HG02588 (cell line): Measurements from ENCODE around the gene CHRDL2.

Experiments used
- ATAC-seq: cut with Tn5 transposase; IDR thresholded peaks from one replicate; pipeline ENCODE4 v1.9.1; 2021; ENCODE audit warnings: mild to moderate bottlenecking, moderate library complexity; ENCODE audit not compliant: unreplicated experiment

The CHRDL2 gene

DNA sequence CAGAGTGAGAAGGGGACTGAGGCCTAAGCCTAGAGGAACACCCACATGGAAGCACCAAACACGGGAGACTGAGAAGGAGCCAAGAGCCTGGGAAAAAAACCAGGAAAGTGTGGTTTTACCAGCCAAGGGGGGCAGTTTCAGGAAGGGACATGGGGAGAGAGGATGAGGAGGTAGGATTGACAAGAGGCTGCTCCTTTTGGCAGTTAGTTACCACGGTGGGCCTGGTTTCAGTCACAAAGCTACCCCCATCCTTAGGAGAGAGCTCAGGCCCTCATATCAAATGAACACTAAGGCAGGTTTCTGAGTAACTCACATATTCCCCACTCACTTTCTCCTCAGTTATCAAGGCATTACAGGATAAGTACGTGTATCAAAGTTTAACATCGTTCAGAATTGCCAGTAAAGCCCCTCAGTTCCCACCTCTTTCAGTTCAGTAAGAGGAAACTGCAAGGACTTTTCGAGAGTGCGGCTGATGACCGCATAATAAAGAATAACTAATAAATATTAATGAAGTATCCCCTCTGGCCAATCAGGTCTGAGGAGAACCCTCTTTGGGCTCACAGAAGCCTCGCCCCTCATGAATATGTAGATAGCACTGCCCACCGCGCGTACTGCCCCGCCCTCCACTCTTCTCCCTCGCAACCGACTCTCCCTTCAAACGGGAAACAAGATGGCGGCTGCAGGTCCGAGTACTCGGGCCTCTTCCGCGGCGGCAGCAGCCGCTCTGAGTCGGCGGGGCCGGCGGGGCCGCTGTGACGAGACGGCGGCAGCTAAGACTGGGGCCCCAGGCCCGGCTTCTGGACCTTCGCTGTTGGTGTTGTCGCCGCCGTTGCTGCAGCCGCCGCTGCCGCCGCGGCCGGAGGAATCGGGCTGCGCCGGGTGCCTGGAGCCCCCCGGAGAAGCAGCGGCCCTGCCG, 17.2 kb upstream of the CHRDL2 start, which contains the start of gene RNF169:
Gene RNF169, plus strand, starts transcription at position 639 of the 916 bp plus-strand sequence. Its CDS starts 32 bp downstream, at position 671.
- ATAC-seq: peak; percentile 96

DNA sequence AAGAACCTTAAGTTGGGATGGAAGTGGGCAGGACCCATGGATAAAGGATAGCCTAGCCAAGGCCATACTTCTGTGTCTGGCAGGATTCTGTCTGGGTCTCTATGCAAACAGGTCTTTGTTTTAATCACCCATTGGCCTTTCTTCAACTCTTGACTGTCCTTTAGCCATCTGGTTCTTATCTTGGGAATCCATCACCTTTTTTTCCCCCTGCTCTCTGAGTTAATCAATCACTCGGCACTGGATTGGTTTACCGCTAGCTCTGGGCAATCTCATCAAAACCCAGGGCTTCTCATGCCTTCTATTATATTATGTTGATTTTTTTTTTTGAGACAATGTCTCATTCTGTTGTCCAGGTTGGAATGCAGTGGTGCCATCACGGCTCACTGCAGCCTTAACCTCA, 15.6 kb upstream of the CHRDL2 start:
- ATAC-seq: no peak

DNA sequence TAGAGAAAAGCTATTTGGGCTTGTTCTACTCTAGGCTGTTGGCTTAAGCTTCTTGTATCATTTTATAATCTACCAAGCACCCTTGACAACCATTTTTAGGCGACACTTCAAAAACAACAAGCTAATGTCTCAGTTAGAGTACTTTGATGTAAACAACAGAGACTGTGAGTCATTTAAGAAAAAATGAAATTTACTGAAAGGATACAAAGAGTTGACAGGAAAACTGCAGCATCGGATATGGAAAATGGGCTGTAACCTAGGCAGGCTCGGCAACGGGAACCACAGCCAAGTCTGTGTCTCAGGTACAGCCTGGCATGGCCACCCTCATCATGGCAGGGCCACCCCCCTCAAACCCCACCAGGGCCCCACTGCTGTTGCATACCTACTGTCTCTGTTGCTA, 13.1 kb upstream of the CHRDL2 start:
- no peak for ATAC-seq

DNA sequence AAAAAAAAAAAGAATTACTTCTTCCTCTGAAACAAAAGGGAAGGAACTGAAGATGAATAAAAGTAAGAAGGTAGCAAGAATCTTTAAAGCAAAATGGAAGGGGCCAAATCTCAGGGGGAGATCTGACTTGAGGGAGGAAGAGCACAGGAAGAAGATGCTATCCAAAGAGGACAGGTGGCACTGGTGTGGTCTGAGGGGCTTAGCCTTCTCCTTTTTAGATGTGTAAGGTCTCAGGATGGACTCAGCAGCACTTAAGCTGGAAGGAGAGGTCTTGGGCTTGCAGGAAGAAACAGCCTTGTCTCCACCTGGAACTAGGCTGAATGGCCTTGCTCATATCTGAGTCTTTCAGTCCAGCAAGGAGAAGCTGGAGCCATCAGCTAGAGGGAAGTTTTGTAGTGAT, 12.4 kb upstream of the CHRDL2 start:
- ATAC-seq: no peak

DNA sequence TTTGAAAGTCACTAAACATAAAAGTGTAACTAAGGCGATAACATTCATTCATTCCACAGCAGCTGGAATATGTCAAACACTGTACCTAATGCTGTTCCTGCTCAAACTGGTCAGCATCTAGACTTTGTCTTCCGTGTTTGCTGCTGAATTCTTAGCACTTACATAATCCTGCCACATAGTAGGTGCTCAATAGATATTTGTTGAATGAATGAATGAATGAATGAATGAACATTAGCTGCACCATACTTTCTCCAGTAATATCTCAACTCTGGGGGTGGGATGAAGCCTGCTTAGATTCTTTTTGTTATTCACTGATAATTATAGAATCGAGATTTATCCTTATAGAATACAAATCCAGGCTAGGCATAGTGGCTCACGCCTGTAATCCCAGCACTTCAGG, 10.8 kb upstream of the CHRDL2 start:
- no peak for ATAC-seq

DNA sequence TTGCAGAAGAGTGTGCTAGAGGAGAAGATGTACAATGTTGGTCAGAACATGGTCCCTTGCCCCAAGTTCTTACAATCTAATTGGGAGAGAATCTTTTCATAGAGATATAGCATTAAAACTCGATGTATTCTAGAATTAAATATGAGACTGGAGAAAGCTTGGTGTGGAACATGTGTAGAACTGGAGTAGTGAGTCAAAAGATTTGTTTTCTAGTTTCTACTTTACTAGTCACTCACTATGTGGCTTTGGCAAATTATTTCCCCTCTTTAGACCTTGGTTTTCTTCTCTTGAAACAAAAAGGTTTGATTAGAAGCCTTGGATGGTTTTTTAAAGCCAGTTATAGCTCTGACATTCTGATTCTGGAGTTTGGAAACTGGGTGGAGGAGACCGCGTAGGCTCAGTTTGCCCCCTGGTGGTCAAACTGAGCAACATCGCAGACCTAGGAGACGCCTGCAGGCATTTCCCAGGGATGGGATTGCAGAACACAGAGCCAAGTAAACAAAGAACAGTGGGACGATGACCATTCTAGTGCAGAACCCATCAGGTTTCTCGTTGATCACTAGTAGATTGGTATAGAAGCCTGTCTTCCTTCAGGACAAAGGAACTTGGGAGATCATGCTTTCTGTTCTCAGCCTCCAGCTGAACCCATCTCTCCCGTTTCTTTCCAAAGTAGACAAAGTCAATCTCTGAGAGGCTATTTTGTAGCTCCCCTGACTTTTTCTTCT, 8.5 kb upstream of the CHRDL2 start:
- ATAC-seq: no peak

DNA sequence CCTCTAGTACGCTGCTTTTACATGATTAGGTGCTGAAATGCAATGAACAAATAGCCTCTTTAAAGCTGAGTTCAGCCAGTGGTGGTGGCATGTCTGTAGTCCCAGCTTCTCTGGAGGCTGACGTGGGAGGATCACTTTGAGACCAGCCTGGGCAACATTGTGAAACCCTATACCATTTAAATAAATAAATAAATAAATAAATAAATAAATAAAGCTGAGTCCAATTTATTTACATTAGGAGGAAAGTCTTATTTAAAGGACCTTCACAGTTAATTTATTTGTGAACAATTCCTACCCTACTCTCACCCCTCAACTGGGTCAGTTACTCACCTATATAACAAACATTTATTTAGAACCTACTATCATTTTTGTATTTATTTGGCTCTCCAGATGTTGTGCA, 4.8 kb upstream of the CHRDL2 start:
- no peak for ATAC-seq

DNA sequence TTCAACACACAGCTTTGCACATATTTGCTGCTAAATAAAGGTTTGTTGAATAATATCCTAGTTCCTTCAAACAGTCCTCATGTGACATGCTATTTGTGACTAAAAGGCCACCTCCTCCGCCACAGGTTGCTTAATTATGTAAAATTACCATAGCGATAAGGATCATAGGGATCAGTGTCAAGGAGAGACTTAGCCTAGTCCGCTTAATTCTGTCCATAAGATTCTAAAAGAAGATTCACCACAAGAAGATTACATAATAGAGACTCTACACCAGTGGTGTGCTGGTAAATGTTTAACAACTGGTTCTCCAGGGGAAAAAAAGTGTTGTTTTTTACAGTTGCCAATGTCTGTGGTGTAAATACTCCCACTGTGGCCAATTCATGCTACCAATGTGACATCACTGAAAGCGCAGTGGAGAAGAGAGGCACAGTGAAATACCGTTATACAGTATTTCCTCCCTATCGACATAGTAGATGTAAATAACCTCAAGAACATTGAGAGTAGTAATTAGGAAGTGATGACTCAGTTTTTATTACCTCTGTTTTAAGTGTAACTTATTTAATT, 4.2 kb upstream of the CHRDL2 start:
- ATAC-seq: no peak

DNA sequence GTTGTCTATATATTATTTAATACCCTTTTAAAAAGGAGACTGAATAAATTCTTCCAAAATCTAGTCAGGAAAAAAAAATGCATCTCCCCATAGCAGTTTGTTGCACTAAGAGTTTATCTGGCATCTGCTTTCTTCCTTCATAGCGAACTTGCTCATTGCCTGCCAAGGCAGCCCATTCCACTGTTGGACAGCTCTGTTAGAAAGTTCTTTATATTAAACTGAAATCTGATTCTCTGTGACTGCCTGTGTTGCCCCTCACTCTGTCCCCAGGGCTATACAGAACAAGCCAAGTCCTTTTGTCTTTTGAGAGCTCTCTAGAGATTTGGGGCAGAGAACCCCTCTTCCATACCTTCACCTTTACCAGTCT, 3.3 kb upstream of the CHRDL2 start:
- ATAC-seq: no peak

DNA sequence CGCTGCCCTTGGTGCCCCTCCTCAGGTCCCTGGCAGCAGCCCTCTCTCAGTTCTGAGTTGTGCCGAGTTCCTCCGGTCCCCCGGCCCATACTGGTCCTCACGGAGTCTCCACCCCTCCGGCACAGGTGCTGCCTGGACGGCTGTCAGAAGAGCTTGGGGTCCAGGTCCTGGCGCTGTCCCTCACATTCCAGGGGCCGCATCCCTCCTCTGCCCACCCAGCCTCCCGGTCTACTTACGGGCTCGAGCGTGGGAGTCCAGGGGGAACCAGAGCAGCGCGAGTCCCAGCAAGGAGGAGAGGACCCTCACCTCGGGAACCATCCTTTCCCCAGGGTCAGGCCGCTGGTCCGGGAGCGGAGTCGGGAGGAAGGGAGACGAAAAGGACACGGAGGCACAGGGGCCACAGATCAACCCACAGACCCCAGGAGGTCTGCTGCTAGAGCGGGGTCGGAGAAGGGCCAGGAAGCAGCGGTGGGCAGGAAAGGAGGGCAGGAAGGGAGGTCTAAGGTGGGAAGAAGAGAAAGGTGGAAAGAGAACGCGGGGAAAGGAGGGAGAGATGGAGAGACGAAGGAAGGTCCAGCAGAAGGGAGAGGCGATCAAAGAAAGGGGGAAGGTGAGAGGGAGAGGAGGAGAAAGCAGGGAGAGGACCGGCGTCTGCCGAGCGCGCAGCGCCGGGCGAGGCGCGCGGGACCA, 510 bp downstream of the CHRDL2 start:
- no peak for ATAC-seq

DNA sequence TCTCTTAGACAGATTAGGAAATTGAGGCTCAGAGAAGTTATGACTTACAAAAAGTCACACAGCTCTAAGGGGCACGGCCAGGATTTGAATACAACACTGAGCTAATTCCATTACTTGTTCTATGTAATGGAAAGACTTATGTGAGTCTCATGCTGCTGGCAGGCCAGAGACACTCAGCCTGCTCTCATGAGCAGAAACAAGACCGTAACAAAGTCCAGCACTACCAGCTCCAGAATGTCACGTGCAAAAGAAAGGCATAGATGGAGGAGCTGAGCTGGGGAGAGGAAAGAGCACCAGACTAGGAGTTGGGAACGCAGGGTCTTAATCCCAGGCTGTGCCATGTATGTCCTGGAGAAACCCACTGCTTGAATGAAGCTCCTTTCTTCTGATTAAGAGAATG, 1.8 kb downstream of the CHRDL2 start:
- ATAC-seq: no peak

DNA sequence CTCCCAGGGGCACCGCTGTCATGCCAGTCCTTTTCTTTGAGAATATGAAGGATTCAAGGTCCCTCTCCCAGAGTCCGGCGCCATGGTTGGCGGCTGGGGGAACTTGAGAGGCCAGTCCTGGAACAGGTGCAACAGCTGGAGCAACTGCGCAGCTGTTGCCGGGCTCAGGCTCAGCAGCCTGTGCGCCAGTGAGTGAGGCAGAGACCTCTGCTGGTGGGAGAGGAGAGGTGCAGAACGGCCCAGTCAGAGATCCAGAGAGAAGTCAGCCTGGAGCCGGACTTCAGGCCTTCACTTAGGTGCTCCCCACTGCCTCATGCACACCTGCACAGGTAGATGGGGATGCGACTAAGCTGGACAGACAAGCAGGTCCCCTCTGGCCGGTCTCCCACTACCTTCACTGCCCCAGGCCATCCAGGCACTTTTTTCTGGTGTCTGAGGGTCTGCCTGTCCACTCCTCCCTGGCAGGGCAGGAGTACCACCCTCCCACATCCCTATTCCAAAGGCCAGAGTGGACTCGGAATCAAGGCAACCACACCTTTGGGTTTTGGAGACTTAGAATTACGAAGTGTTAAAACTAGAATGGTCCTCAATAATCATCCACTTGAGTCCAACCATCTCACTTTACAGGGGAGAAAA, 4.6 kb downstream of the CHRDL2 start:
- peak; percentile 81 for ATAC-seq

DNA sequence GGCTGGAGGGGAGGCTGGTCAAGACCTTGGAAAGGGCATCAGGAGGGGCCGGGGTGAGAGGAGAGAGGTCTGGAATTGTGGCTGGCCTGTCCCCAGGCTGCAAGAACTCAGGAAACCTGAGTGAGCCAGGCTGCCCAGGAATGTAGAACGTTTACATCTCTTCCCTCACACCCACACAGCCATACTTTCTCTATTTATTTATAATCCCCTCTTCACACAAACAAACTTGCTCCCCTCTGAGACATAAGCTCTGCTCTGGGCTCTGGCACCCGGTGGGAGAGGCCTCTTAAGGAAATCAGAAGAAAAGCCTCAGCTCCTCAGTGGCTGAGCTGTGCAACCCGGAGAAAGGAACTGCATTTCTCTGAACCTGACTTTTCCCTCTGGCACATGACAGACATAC, 5.5 kb downstream of the CHRDL2 start:
- no peak for ATAC-seq

DNA sequence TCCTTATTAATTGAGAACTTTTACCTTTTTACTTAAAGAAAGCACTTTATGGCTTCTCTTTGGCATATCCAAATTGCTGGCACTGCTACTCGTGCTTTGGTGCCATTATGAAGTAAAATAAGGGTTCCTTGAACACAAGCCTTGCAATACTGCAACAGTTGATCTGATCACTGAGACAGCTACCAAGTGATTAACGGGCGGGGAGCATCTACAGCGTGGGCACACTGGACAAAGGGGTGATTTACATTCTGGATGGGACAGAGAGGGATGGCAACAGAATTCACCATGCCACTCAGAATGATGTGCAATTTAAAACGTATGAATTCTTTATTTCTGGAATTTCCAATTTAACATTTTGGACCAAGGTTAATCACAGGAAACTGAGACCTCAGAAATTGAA, 7.7 kb downstream of the CHRDL2 start:
- ATAC-seq: no peak

DNA sequence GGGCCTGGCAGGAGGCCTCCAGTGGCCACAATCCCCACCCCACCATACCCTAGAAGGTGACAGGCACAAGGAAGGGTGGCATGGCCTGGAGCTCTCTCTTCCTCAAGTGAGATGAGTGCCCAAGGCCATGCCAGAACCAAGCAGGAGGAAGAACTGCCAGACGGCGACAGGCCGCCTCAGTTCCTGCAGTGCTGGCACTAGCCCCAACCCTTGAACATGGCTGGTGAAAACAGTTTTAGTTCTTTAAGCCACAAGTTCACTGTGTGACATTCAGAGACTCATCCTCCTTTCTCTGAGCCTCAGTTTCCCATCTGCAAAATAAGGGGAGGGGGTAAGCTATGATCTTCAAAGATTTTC, 9.8 kb downstream of the CHRDL2 start:
- no peak for ATAC-seq

DNA sequence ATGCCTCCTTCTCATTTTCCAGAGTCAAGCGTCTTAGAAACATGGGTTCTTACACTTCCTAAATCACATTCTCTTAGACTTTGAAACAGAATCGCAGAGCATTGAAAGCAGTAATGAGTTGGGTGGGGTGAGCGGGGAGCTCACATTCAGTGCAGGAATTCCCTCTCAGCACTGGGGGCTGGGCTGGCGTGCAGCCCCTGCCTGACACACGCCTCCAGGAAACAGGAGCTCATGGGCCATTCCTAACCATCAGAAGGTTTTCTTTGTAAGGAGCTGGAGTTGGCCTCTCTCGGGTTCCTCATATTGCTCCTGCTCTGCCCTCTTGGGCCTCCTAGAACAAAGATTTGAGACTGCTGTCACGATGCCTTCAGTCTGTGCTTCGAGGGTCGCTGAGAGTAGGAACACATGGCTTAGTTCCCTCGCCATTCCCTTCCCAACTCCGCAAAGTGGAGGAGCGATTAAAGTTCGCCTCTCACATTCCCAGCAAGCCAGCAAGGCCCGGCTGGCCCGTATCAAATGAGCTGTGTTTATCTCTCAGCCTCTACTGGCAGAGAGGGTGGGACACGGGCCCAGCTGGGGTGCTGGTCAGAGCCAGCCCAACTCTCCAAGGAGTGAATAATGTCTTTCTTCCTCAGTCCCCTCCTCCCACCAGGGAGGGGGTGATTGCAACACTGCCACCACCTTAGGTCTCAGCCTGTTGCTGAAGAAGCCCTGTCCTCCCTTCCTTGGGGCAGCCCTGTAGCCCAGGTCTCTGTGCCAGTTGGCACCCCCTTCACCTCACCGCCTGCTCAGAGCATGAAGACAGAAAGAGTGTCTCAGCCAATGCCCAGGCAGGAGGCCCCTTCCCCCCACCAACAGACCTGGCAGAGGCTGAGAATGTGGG, 10.4 kb downstream of the CHRDL2 start:
- ATAC-seq: no peak

DNA sequence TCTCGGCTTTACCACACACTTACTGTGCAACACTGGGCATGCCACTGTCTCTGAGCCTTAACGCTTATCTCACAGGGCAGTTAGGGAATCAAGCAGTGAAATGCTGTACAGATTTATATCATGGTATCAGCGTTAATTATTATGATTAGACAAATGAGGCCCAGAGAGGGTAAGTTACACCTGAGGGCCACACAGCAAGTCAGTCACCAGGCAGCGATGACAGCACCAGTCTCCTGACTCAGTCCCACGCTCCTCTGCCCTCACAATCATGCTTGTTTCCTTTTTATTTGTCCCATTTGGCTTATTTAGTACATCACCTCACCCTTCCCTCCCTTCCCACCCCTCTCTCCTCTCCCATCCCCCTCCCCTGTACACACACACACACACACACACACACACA, 12.2 kb downstream of the CHRDL2 start:
- ATAC-seq: no peak

DNA sequence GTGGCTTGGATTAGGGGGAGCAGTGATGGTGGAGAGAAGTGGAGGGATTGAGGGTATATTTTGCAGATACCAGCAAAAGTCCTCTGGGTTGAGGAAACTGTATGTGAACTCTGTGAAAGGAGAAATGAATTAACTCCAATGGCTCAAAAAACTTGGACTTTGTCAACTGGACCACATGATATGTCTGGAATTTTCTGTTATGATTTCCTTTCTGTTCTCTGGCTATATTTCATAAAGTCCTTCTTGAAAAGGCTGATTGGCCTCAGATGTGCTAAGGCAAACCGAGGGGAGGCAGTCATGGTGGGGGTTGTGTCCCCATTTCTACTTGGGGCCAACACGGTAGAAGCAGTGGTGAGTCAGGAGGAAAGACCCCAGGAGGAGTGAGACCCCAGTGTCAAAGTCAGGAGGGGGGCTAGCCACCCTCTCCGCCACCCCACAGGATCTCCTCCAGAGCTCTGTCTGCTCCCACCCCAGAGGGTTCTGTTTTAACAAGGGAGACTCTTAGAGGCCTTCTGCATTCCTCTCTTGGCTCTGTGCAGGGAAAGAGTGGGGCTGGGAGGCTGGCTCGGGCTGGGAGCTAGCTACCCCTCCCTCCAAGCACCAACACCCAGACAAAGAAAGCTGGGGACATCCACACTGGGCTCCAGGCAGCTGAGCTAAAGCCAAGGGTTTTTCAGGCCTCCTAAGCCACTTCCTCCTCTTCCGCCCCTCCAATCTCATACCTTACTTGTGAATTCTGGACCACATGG, 13.8 kb downstream of the CHRDL2 start:
- ATAC-seq: no peak

DNA sequence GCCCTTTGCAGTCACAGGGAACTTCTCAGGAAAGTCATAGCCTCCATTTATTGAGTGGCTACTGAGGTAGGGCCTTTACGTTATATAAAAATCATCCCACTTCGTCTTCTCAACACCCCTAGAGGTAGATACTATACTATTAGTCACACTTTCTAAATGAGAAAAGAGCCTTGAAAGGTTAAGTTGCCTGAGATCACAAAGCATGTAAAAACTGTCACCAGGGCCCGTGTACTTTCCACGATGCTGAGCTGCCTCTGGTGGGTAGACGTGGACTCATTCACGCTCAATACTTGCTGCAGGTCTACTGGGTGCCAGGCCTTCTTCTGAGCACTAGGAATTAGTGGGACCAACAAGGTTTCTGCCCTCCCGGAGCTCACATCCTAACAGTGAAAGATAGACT, 16.3 kb downstream of the CHRDL2 start:
- ATAC-seq: no peak
